Stomach (tissue), 4 donors: ENCODE results near the gene DUSP9.

ENCODE experiments used
- EP300 ChIP-seq: sonication (generic); formaldehyde crosslinking; IDR thresholded peaks from one replicate; pipeline ENCODE4 v1.6.1; 2017; ENCODE audit warnings: antibody characterized with exemption
- POLR2A ChIP-seq, 4 donors: fragments of 450-650 bp; IDR thresholded peaks; one replicate each; pipeline ENCODE4 v1.6.1; 2016; ENCODE audit warnings: antibody characterized with exemption in 4 of 4, control low read depth in 2 of 4, mild to moderate bottlenecking in 1 of 4, moderate library complexity in 1 of 4
- POLR2AphosphoS5 ChIP-seq, 3 donors: sonication (generic); formaldehyde crosslinking; IDR thresholded peaks; one replicate each; pipeline ENCODE4 v1.6.1; 2016; ENCODE audit warnings: antibody characterized with exemption in 3 of 3
- TF ChIP-seq, protein P1 (sequence below), 7 experiments: fragments of 450-650 bp in 4 of 7; fragments of 200-600 bp in 3 of 7; sonication (generic) in 3 of 7; IDR thresholded peaks; one replicate each; pipeline ENCODE4 v1.5.1; 2016 to 2019; ENCODE audit warnings: antibody characterized with exemption in 7 of 7, control low read depth in 2 of 7, mild to moderate bottlenecking in 1 of 7

DNA sequence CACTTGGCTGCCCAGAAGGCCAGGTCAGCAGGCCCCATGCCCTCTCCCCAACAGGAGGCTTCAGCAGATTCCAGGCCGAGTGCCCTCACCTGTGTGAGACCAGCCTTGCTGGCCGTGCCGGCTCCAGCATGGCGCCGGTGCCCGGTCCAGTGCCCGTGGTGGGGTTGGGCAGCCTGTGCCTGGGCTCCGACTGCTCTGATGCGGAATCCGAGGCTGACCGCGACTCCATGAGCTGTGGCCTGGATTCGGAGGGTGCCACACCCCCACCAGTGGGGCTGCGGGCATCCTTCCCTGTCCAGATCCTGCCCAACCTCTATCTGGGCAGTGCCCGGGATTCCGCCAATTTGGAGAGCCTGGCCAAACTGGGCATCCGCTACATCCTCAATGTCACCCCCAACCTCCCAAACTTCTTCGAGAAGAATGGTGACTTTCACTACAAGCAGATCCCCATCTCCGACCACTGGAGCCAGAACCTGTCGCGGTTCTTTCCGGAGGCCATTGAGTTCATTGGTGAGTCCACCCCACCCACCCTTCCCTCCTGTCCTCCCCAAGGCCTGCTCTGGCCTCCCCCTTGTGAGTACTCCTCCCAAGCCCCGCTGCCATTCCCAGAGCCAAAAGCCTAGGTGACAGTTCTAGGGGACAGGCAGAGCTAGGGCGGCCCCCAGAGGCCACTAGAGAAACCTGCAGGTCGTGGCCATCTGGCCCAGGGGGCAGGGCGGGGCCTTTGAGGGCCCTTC, 2.3 kb downstream of the DUSP9 start:
- TF ChIP-seq, protein P1, sequence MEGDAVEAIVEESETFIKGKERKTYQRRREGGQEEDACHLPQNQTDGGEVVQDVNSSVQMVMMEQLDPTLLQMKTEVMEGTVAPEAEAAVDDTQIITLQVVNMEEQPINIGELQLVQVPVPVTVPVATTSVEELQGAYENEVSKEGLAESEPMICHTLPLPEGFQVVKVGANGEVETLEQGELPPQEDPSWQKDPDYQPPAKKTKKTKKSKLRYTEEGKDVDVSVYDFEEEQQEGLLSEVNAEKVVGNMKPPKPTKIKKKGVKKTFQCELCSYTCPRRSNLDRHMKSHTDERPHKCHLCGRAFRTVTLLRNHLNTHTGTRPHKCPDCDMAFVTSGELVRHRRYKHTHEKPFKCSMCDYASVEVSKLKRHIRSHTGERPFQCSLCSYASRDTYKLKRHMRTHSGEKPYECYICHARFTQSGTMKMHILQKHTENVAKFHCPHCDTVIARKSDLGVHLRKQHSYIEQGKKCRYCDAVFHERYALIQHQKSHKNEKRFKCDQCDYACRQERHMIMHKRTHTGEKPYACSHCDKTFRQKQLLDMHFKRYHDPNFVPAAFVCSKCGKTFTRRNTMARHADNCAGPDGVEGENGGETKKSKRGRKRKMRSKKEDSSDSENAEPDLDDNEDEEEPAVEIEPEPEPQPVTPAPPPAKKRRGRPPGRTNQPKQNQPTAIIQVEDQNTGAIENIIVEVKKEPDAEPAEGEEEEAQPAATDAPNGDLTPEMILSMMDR (IDR thresholded peaks at IDR 0.05), result peak in 1 of 7 experiments; percentile 31
- TF ChIP-seq EP300 (no peak), POLR2A (IDR thresholded peaks at IDR 0.05) (no peak), POLR2AphosphoS5 (IDR thresholded peaks at IDR 0.05) (no peak)
